SKM-1 treated with dmso at 0.1 percent for 144 hours (cell line): ENCODE data around the gene PSORS1C2.
"Not testable (repeated sequence)": the region's sequence is repeated elsewhere in the genome, so short reads cannot be mapped to it uniquely, and the experiment has no call there.

Source experiments
- DNase-seq: peaks from one replicate; lab custom pipeline; 2025; ENCODE audit not compliant: unreplicated experiment; lab: John Stamatoyannopoulos, UW

The PSORS1C2 gene

DNA sequence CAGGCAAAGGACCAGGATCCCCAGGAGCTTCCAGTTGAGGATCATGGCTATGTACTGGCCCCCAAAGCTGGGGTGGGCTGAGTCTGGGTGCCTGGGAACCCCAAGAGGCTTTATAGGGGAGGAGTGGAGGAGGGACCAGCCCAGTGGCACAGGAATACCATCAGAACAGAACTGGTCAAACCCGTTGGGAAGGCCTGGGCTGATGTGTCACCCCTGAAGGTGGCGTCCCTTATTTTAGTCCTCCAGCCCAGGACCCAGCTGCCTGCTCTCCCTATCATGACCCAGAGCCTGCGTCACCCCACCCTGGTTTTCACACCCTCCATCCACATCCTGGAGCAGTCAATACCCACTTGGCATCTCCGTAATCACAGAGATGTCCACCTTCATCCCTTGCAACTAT lies at the start of gene PSORS1C2:
PSORS1C2 (minus strand) TSS at position 85 of the 400 bp plus-strand sequence; CDS start at position 45, 40 bp downstream.
- DNase-seq: no peak

DNA sequence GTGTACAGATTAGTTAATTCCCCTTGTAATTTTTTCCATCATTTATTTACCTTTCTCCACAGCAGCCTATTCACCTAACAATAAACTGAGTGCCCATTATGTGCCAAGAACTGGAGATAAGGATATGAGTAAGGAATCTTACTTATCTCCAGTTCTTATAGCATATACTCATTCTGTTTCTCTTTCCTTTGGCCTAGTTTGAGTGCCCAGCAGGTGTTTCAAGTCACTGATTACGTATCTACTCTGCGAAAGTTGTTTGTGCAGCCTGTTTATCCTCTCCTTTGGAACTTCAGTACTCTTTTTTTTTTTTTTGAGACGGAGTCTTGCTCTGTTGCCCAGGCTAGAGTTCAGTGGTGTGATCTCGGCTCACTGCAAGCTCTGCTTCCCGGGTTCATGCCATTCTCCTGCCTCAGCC lies 48.9 kb upstream of the PSORS1C2 start:
- no peak for DNase-seq

DNA sequence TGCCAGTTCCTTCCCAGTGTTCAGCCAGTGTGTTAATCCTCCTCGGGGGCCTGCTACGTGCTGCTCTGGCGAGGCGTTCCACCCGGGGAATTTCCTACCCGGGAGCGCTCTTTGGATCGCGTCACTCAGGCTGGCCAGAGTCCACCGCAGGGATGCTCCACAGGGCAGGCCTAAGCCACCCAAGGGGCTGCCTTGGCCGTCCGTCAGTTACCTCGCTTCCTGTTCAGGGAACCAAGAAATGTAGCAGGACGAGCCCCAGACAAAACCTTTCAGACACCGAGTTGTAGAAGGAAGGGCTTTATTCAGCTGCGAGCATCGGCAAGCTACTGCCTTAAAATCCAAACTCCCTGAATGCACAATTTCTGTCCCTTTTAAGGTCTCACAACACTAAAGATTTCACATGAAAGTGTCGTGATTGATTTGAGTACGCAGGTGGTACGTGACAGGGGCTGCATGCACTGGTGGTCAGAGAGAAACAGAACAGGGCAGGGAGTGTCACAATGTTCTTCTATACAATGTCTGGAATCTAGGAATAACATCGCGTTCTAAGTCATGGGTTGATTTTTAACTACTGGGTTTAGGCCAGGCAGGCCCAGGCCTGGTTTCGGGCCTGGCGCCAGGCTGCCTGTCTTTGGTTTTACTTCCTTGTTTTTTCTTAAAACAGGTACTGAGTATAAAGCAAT lies 47.3 kb upstream of the PSORS1C2 start:
- no peak for DNase-seq

DNA sequence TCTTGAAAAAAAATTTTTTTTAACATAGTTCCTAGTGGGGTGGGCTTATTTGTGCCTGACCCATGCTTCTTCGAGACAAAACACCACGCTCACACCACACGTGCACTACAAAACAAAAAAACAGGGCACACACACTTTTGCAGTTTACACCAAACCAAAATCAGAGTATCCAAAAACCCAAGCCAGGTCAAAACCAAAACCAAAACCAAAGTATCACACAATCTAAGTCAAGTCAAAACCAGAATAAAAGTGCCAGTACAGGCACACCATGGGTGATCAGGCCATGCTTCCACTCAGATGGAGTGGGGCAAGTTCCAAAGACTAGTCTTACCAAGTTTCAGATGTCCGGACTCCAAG lies 46.8 kb upstream of the PSORS1C2 start:
- not testable (repeated sequence) for DNase-seq

DNA sequence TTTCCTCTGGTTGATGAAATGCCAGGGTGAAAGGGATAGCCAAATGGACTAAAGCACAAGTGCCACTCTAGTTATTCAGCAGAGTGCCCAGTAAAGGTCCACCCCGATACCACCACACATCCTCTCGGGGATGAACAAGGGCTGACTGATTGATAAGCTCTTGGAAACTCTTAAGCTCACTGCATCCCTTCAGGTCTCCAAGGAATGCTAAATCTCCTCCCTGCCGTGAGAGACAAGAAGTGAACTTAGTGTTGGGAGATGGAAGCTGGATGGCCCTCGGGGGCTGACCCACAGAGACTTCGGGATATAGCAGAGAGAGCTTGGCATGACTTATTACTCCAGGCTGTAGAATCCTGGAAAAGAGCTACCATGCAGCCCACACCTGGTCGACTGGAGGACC lies 45.0 kb upstream of the PSORS1C2 start:
- not testable (repeated sequence) for DNase-seq

DNA sequence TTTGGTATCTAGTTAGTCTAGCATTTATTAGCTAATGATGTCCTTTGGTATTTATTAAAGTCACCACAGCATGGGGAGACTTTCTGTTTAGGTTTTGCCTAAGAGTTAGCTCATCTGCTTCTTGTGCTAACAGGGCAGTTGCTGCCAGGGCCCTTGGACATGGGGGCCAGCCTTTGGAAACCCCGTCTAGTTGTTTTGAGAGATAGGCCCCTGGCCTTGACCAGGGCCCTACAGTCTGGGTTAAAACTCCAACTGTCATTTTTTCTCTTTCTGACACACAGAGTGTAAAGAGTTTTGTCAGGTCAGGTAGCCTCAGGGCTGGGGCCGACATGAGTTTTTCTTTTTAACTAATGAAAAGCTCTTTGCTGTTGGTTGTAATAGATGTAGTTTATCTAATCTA lies 44.4 kb upstream of the PSORS1C2 start:
- not testable (repeated sequence) for DNase-seq

DNA sequence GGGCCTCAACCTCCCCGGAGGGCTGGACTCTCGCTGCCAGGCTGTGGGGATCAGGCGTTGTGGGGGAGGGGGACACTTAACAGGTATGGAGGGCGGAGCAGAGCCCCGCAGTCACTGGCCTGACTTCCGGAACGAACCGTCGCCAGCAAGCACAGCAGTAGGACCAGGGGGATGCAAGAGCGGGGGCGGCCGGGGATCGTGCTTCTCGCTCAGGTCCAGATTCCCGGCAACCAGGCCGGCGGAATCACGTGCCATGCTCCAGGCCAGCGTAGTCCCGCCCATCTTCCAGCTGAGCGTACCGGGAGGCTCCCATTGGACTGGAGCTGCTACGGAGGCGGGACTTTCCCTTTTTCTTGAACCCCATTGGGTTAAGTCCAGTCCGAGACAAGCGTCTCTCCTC lies 41.6 kb upstream of the PSORS1C2 start:
- no peak for DNase-seq

DNA sequence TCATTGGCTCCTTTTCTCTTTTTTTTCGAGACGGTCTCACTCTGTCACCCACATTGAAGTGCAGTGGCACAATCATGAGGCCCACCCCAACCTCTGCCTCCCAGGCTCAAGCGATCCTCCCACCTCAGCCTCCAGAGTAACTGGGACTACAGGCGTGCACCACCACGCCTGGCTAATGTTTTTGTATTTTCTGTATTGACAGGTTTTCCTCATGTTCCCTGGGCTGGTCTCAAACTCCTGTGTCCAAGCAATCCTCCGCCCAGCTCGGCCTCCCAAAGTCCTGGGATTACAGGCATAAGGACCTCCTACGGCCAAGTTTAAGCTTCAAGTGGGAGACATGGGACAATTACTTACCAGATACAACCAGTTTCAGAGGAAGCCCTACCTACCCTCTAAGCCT lies 41.0 kb upstream of the PSORS1C2 start:
- no peak for DNase-seq

DNA sequence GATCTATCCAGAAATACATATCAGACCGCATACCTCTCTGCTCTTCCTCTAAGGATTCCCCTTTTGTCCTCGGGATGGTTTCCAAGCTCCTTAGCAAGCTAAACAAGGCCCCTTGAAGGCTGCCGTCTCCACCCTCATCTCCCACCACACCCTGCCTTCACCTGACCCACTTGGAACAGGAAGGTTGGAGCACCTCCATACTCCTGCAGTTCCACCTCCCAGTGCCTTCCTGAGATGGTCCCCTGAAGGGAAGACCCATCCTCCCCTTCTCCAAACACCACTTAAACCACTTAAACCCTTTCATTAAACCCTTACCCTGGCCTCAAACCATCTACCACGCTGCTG lies 40.1 kb upstream of the PSORS1C2 start:
- DNase-seq: no peak

DNA sequence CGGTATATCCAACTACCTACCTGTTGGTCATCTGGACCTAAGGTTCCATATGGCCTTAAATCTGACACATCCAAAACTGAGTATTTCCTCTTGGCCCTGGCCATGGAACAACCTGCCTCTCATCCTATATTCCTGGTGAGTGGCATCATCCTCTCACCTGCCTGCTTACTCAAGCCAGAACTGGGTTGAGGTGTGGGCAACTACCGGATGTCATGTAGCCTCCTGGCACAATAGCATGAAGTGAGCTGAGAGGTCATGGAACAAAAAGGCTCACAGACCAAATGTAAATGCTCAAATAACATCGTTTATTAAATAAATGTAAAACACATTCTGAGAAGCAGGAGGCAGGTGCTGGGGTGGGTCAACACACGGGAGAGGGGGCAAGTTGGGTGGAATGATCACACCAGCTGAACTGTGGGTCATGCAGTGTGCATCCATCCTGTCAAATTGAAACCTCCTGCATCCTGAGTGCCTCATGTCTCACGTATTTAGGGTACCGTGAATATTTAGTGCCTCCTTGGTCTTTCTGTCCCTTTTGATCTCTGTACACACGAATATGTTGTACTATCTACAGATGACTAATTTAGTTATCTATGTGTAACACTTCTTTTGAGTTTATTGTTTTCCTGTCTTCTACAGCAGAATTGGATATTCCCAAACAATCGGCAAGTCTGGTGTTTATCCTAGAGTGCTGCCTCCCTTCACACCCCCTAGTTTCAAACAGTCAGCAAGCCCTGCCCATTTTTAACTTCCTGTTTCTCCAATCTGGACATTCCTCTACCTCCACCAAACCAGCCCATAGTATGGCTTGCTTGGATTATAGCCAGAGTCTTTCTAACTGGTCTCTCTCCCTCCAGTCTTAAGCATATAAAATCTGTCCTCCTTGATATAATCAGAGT lies 39.5 kb upstream of the PSORS1C2 start:
- DNase-seq: no peak

DNA sequence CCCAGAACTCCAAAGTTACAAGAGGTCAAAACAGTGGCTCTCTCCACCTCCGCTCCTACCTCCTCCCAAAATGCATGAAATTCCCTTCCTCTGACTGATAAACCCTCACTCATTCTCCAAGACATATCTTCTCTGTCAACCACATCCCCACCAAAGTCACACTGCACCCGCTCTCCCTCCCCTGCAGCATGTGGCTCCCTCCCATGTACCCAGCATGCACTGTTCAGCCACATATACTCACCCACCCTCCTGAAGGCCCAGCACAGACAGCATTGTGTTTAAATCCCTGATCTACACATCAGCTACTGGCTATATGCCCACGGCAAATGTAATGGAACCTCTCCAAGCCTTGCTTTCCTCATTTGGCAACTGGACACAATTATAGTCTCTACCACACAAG lies 37.1 kb upstream of the PSORS1C2 start:
- no peak for DNase-seq

DNA sequence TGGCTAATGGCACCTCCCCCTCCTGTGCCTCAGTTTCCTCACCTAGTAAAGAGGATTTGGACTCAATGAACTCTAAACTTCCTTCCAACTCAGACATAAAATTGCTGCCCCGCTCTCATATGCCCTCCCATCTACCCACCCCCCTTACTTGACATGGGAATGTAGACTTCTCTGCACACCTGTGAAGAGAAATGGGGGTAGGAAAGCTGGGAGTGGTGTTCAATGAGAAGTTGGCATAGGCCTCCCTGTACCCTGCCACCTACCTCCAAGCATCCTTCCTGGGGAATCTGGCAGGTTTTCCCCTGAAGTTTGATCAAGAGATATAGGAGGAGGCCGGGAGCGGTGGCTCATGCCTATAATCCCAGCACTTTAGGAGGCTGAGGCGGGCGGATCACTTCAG lies 35.5 kb upstream of the PSORS1C2 start:
- no peak for DNase-seq

DNA sequence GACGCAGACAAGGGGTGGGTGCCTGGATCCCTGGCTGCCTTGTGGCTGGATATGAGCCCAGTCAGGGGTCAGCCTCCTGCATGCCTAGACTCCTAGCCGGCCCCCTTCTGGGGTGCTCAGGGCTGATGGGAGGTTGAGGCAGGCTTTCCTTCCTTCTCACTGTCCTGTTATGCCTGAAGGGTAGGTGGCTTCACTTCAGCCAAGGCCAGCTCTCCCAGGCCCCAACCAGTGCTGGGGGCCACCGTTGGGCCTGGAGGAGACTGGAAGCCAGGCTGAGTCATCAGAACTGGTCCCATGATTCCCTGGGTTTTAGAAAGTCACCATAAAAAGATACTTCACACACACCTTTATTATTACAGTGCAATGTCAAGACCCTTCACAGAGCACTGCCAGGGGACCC lies 34.5 kb upstream of the PSORS1C2 start:
- no peak for DNase-seq

DNA sequence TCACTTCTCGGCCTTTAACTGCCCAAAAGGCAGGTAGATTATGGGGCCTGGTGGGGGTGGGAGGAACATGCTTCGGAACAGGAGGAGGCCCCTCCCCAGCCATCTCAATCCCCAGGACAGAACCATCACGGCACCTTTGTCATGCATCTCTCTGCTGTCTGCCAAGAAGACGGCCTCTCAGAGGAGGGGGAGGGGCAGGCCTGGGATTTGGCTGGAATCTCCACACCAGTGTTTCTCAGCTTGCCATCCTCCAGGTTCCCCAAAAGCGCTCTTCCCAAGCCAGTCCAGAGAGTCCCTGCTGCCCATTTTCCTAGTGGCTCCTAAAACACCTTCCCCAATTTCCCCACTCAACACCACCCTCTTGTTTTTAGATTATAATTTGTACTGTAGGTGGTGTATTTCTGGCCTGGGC lies 34.1 kb upstream of the PSORS1C2 start:
- no peak for DNase-seq

DNA sequence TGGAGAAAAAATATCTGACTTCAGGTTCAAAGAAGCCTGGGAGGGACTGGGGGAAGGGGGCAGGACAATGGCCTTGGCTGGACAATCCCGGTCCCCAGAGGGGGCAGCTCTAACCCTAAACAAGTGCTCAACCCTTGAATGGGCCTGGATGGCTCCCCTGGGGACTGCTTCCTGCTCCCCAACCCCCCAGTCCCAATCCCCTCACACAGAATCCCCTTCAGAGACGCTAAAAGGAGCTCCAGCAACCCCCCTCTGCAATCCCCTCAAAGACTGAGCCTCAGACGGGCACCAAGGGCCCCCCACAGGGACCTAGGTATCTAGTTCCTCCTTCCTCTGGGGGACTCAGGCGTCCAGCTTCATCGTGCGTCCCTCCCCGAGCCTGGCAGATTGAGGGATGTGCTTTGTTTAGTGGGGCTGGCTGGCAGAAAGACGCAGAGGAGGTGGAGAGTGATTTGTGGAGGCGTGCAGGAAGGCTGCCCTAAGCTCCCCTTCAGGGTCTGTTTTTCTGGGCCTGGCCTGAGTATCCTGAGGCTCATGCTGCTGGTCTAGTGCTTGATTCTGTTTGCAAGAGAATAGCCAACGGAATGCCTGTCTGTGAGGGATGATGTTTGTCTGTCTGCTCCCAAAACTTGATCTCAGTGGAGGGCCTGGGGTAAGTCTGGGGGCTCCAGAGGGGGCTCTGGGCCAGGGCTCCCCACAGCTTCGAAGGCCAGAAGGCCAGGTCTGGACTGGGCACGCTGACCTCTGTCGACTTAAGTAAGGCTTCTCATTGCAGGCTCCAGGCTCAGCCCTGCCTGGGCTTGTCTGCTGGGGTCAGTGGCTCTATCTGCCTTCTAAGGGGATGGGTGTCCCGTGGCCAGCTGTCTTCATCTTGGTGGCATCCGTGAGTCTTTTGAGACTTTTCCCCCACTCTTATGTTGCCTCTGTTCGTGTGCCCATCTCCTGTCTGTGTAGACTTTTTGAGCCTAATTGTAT lies 33.4 kb upstream of the PSORS1C2 start:
- no peak for DNase-seq

DNA sequence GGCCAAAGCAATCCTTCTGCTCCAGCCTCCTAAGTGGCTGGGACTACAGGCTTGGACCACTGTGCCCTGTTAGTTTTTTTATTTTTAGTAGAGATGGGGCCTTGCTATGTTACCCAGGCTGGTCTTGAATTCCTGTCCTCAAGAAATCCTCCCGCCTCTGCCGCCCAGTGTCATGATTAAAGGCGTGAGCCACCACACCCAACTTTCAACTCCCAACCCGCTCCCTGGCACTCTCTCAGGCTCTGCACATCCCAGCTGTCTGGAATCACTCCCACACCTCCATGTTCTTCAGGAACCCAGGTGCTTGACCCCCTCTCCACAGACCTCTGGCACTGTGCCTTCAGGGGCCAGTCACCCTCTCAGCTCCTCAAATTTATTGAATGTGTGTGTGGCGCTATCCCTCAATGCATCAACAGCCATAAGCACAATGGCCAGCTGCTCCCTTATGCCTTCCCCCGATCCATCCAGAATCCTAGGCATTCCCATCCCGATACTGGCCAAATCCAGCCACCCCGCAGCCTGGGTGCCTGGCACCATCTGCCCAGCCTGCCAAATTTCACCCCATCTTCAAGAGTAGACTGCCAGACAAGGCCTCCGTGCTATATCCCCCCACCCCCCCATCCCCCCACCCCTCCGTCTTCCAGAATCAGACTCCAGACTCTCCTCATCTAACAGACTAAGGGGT lies 32.3 kb upstream of the PSORS1C2 start:
- DNase-seq: no peak

DNA sequence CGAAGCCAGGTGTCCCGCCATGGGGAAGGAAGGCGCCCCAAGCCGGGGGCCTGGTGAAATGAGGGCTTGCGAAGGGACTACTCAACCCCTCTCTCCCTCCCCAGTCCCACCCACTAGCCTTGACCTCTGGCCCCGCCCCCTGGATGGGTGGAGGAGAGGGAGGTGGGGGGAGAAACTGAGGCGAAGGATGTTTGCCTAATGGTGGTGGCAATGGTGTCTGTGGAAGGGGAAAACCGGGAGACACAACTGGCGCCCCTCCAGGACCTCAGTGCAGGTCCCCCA lies 31.7 kb upstream of the PSORS1C2 start, which contains the start of gene POU5F1:
POU5F1 (minus strand) TSS at position 83 of the 282 bp plus-strand sequence; CDS start at position 21, 62 bp downstream.
- DNase-seq: no peak

DNA sequence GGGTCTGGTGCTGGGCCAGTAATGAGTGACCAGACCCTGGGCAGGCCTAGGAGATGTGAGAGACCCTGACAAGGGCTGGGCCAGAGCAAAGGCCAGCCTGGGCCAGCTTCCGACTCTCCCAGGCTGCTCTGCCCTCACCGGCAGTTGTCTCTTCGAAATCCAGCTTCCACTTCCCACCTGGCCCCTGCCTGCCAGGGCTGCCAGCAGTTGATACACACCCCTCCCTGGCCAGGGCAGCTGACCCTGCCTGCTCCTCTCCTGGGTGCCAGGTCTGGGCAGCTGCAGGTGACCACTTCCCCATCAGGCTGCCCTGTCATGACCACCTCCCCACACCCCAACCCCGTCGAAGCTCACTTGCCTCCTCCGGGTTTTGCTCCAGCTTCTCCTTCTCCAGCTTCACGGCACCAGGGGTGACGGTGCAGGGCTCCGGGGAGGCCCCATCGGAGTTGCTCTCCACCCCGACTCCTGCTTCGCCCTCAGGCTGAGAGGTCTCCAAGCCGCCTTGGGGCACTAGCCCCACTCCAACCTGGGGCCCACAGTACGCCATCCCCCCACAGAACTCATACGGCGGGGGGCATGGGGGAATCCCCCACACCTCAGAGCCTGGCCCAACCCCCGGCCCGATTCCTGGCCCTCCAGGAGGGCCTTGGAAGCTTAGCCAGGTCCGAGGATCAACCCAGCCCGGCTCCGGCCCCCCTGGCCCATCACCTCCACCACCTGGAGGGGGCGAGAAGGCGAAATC lies 31.2 kb upstream of the PSORS1C2 start:
- not testable (repeated sequence) for DNase-seq

DNA sequence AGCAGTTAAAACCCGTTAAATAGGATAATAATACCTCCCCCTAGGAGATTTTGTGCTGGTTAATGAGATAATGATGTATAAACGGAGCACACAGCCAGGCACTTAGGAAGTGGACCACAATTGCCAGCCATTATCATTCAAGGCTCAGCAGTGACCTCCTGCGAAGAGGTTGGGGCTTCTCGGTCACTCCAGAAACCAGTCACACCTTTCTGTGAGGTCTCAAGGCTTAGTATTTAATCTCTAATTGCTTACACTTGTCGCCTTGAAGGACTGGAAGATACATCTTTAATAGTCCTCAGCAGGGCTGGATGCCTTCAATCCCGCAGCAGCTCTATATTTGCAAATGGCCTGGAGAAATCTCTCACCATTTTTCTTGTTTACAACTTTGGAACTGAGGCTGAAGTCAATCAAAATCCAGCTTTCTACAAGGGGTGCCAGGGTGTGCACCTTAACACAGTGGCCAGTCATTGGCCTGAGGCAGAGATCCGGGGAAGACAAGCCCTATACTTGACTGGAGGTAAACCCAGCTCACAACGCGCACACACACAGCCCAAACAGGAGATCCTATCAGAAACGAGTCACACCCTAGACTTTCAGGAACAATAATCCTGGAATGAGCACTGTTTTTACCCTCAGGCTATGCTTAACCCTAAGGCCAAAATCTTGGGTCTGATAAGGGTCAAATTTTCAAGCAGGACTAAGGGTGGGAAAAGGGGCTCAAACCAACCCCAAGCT lies 30.4 kb upstream of the PSORS1C2 start:
- no peak for DNase-seq
